ENCODE results near the gene ARIH1.

GRCh38 chr15:72532991-72533601 is 59.0 kb downstream of the ARIH1 start:
- TF ChIP-seq CTCF (IDR thresholded peaks at IDR 0.05) (peak; percentile 65), EZH2 (IDR thresholded peaks at IDR 0.05; ENCODE audit: borderline replicate concordance, insufficient read depth, low read depth, low read length, poor library complexity, severe bottlenecking) (no peak)

Data from B cell (primary cell).